HepG2 (cell line): ENCODE results near the gene ABHD15. TPM values are rescaled to one million over a fixed set of nuclear protein-coding genes. Genes with fewer than 3 reads are reported as not detected.

ENCODE experiments used
- ARID5B ChIP-seq: IDR thresholded peaks from 2 replicates; pipeline ENCODE4 v1.4.0; 2020; ENCODE audit warnings: mild to moderate bottlenecking, missing genetic modification reagents
- DMTF1 ChIP-seq: sonication (generic); formaldehyde crosslinking; IDR thresholded peaks from 2 replicates; pipeline ENCODE4 v1.4.0; 2020; ENCODE audit warnings: mild to moderate bottlenecking, missing genetic modification reagents
- NR2F6 ChIP-seq, 2 experiments: IDR thresholded peaks; 2 replicates each; pipeline ENCODE4 v1.6.1; 2016; ENCODE audit warnings: antibody characterized with exemption in 1 of 2, mild to moderate bottlenecking in 1 of 2
- STAT6 ChIP-seq: sonication (generic); formaldehyde crosslinking; IDR thresholded peaks from 2 replicates; pipeline ENCODE4 v1.4.0; 2020; ENCODE audit warnings: missing genetic modification reagents, mild to moderate bottlenecking, borderline replicate concordance
- TBX3 ChIP-seq: fragments of 450-650 bp; IDR thresholded peaks from 2 replicates; pipeline ENCODE4 v1.6.1; 2017; ENCODE audit warnings: antibody characterized with exemption, mild to moderate bottlenecking, inconsistent platforms, borderline replicate concordance
- ZFY ChIP-seq: sonication (generic); formaldehyde crosslinking; IDR thresholded peaks from 2 replicates; pipeline ENCODE4 v1.4.0; 2020; ENCODE audit warnings: missing genetic modification reagents
- ZNF318 ChIP-seq: sonication (generic); formaldehyde crosslinking; IDR thresholded peaks from 2 replicates; pipeline ENCODE4 v1.4.0; 2020; ENCODE audit warnings: mild to moderate bottlenecking, missing genetic modification reagents
- ZZZ3 ChIP-seq: sonication (generic); formaldehyde crosslinking; IDR thresholded peaks from 2 replicates; pipeline ENCODE4 v1.4.0; 2020; ENCODE audit warnings: missing genetic modification reagents, mild to moderate bottlenecking, borderline replicate concordance
- polyA plus RNA-seq, 8 experiments: library from polyadenylated mRNA; depleted of rRNA in 3 of 8; stranded (reverse) in 7 of 8; unstranded in 1 of 8; fragments of >200 nt; fragmentation: Illumina TruSeq in 4 of 8; extraction: Trizol in 4 of 8; gene quantifications; 2 replicates each; pipeline versions ENCODE4 v1.2.1 to v1.2.3, GENCODE V29; 2011 to 2016; ENCODE audit warnings: low read depth in 4 of 8, missing spikeins in 1 of 8, mixed read lengths in 1 of 8; ENCODE audit not compliant: insufficient read depth in 1 of 8
- total RNA-seq, 5 experiments: library from RNA; depleted of rRNA; stranded (reverse); fragments of >200 nt; fragmentation: Illumina TruSeq; extraction: Trizol; gene quantifications; 2 replicates each; pipeline ENCODE4 v1.2.3, GENCODE V29; 2016; ENCODE audit warnings: low read depth in 1 of 5

ABHD15 gene
- total and polyA plus RNA-seq, 2 of the 13 experiments (the other 11 are each of a cell fraction or from before 2014, with no cell fraction given): 2.4 to 7.7 TPM

- TF ChIP-seq ZNF318 (CRISPR knock-in tag) (no peak), ZZZ3 (no peak), ARID5B (CRISPR knock-in tag) (0 out of 2 replicates have a peak, but pooled peaks have one; percentile 13), STAT6 (0 out of 2 replicates have a peak, but pooled peaks have one; percentile 16), DMTF1 (CRISPR knock-in tag) (no peak), ZFY (peak; percentile 34), NR2F6 (IDR thresholded peaks at IDR 0.05) (no peak), NR2F6 (CRISPR knock-in tag; IDR thresholded peaks at IDR 0.05) (no peak), TBX3 (no peak)
These were observed 24.4 kb upstream of the ABHD15 start (continued) for GRCh38 chr17:29591146-29591736.
